ENCODE measurements around the gene LTO1.
A peak's percentile ranks its signal among the peaks of the same experiment; 100 is the strongest.

Gene LTO1, protein sequence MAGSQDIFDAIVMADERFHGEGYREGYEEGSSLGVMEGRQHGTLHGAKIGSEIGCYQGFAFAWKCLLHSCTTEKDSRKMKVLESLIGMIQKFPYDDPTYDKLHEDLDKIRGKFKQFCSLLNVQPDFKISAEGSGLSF
- 15.0 to 23.9 reads per million in 2 donors for total RNA-seq

DNA sequence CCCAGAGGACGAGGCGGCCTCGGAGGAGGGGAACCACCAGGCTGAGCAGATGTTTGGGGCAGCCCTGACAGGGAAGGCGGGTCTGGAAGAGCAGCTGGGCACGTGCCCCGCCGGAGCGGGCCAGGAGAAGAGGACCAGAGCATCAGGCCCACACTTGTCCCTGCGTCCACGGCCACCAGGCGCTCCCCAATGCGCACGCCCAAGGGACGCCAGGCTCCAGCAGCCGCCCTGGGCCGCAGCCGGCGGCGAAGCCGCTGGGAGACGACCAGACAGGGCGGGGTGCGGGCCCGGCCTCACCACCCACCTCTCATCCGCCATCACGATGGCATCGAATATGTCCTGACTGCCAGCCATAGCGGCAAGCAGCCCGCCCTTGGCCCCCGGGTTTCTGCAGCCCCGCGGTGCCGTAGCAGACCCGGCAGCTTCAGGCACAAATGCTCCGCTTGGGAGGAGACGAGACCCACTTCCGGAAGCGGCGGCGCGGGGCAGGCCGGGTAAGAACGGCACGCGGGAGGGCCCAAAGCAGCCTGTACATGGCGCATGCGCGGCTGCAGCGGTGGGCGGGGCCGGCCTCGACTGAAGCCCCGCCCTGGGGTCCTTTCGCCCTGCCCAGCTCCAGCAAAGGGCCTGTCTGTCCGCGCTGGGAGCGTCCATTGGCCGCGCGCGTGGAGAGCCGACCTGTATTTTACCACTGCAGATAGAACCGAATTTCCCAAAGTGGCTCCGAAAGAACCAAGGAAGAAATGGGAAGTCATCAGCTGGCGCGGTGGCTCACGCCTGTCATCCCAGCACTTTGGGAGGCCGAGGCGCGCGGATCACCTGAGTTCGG, at the start of gene LTO1:
Gene LTO1 (minus strand): TSS at position 468 of the 829 bp plus-strand sequence. CDS start 114 bp downstream, at position 354.
- peak; percentile 90 to 94 (median 92) for DNase-seq

DNA sequence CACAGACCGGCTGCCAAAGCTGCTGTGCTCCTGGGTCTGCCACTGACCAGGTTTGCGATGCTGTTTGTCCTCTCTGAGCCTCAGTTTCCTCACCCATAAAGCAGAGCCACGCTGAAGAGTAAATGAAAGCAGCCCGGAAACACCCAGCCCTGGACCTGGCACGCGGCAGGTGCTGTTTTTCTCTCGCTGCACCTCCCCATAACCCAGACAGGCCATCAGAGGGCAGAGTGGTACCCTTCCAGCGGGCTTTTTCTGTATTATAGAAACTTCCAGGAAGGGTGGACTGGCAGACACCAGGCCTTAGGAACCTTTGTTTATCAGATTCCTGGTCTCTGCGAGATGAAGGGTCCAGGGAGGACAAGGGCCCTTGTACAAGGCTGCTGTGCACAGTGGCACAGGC, 46.6 kb upstream of the LTO1 start:
- DNase-seq: no peak

DNA sequence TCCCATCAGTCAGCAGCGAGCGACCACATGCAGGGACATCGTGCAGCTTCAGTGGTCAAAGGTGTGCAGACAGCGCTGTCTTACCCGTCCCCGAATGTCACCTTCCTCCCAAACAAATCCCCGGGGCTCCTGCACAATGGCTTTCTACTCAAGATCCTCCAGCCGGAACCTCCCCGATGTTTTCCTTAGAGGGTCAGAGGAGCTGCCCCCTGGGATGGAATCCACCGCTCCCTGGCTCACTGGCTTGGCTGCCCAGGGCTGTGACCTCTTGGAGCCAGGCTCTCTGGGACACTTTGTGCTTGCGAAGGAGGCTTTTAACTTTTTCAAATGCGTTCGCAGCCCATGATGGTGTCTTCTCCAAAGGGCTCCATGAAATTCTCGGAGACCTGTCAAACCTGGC, 46.0 kb upstream of the LTO1 start:
- DNase-seq: no peak

DNA sequence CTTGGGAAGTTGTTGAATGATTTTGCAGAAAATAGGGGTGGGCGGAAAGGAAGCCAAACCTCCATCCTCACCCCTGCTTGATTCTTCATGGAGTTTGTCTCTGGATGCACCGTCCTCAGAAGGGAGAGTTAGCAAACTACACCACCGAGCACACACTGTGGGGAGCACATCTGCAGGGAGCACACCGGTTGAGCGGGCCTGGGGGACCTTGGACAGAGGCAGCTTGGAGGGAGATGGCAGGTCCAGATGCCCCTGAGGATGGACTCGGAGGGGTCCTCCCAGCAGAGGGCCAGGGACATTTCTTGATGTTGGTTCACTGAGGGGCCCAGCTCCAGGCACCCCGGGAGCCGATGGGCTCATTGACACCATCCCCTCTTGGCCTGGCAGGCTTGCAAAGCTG, 43.8 kb upstream of the LTO1 start:
- DNase-seq: no peak

DNA sequence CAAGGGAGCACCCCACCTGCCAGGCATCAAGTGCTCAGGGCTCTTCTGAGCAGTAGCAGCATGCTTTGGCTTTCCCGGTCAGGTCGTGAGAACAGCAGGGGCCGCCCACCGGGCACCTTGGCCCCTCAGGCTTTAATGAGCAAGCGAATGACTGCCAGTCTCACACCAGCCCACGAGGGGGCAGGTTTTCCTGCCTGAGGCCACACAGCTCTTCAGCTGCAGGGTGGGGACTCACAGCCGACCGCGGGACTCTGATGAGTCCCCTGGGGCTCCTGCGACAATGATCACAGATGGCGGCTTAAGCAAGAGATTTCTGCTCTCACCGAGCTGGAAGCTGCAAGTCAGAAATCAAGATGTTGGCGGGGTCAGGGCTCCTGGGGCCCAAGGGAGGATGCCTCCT, 43.0 kb upstream of the LTO1 start:
- peak in 1 of 5 experiments; percentile 14 for DNase-seq

DNA sequence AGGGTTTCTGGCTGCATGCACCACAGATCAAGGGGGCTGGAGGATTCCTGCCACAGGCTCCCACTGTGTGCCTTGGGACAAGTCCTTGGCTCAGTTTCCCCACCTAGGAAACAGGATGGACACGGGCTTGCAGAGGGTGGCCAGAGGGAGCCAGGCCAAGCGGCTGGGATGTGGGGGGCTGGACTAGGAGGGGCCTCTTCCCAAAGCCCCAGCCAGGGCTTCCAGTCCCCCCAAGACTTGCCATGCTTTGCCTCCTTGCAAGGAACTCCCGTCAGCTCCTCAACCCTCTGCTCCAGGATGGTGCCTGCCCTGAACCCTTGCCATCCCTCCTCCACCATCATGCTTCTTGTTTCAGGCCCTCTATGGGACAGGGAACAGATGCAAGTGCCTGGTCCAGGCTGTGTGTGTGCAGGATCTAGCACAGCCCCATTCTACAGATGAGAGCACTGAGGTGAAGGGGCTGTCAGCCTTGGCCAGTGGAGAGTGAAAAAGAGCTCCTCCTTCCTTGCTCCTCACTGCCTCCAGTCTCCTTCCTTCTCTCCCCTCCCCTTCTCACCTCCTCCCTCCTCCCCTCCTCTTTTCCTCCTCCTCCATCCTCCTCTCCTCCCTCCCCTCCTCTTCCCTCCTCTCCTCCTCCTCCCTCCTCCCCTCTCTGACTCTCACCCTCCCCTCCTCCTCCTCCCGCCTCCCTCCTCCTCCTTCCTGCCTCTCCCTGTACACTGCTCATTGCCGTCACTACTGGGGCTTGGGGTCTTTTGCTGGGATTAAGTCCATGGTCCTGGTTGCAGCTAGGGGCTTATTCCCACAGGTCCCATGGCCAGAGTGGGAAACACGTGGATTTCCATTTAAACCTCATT, 42.0 kb upstream of the LTO1 start:
- DNase-seq: no peak

DNA sequence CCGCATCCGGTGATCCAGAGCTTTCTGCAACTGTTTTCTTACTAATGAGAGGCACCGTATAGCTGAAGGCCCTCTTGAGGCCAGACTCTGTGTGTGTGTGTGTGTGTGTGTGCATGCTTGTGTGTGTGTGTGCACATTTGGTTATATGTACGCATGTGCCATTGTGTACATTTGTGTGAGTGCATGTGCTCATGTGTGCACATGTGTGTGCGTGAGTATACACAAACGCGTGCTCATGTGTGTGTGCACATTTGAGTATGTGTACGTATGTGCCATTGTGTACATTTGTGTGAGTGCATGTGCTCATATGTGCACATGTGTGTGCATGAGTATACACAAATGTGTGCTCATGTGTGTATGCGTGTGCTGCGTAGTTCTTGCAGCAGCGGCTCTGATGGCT, 40.9 kb upstream of the LTO1 start:
- DNase-seq: no peak

DNA sequence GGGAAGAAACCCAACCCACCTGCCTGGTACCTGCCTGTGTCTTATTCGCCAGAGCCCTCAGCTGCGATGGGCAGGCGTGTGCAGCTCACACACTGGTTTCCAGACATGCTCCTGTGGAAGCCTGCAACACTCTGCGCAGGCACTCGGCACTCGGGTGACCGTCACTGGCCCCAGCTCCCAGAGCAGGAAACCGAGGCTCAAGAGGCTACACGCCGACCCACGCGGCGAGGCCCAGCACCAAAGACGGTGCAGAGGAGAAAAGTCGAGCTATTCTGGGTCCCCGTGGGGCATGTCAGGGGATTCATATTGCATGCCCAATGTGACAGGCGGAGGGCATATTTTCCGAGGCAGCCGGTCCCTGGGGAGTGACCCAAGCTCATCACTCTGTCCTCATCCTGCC, 40.3 kb upstream of the LTO1 start:
- no peak for DNase-seq

DNA sequence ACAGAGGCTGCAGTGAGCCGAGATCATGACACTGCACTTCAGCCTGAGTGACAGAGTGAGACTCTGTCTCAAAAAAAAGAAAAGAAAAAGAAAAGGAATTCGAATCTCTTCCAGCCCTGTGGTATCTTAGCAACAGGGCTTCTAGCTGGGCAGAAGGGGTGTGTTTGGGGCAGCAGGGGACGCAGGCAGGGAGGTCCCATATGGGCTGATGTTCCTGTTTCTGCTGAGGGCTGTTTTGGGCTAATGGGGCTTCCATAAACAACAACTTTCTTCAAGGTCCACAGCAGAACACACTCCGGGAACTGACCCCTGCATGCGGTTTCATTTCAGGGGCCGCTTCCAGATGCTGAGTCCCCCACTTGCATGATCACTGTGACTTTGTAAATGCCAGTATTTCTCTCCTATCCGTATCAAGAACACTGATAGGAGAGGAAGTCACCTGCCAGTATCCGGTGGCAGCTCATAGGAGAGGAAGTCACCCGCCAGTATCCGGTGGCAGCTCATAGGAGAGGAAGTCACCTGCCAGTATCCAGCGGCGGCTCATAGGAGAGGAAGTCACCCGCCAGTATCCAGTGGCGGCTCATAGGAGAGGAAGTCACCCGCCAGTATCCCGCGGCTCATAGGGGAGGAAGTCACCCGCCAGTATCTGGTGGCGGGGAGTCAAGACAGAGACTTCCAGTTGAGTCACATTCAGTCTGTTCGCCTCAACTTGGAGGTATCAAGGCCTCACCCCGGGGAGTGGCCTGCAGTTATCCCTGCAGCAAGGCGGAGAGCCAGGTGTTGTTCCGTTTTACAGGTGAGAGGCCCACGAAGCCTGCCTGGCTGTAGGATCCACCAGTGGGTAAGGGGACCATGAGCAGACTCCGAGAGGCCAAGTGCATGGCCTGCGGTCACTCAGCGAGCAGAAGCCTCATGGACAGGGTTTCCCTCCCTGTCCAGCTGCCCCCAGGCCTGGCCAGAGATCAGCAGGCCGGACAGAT, 37.0 kb upstream of the LTO1 start:
- peak in 2 of 5 experiments; percentile 5 to 59 for DNase-seq

DNA sequence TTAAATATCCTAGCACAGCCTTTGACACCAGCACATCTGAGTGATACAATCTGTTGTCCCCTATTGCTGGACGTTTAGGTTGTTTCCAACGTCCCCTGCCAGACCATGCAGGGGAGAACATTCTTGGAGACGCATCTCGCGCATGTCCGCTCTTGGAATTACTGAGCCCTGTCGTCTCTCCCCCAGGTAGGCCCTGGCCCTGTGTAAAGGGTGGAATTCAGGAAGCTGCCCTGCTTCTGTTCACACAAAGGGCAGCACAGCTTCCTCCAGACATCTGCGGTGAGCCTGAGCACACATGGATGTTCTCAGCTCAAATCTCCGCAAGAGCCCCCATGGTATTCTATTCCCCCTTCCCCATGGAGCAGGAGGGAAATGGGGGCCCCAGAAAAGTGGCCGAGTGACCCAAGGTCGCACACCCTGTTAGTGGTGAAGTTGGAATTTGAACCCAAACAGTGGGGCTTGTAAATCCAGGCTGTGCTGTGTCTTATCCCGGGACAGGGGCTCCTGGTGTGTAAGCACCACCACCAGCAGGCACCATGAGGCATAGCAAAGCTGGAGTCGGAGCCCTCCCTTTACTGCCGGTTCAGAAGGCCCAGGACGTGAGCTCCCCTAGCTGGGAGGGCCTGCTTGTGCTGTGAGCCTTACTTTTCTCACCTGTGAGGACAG, 33.7 kb upstream of the LTO1 start:
- no peak for DNase-seq

DNA sequence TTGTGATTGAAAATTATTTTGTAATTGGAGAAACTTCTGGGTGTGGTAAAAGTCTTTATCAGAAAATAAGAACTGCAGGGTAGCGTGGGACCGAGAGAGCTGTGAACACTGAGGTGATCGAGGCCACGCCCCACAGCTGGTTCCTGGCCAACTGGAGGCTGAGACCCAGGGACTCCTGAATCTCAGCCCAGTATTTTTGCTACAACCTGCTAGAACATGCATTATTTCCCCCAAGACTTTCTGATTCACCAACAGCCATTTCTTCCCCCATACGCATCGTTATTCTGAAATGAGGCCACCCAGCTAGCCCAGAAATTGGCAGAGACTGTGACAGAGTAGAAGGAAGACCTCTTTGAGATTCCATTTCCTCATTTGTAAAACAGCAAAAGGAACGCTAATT, 32.0 kb upstream of the LTO1 start:
- no peak for DNase-seq

DNA sequence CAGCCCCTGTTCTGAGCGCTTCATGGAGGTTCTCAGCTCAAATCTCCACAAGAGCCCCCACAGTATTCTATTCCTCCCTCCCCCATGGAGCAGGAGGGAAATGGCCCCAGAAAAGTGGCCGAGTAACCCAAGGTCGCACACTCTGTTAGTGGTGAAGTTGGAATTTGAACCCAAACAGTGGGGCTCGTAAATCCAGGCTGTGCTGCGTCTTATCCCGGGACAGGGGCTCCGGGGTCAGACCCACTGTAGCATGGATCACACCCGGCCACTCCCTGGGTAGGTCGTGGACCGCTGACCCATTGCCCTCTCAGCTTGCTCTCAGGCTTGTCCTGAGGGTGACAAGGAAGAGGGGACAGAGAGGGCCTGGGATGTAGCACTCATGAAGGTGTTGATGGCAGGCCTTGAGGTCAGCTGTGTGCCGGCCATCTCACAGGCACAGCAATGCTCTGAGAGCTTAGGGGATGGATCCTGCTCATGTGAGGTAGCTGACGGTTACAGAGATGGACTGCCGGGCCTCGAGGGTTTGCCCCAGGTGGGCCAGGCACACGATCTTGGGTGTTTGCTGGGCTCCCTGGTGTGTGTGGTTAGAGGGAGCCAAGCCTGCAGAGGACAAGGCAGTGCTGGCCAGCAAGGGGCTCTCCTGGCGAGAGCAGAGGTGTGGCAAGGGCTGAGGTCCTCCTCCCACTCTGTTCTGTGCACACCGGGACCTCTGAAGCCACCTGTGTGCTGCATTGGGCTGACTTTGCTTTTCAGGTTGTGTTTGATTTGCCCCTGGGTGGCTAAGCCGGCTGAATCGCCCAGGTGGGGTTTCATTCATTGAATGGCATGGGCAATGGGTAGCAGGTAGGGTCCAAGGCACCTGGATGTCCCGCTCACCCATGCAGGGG, 31.0 kb upstream of the LTO1 start:
- DNase-seq: no peak

DNA sequence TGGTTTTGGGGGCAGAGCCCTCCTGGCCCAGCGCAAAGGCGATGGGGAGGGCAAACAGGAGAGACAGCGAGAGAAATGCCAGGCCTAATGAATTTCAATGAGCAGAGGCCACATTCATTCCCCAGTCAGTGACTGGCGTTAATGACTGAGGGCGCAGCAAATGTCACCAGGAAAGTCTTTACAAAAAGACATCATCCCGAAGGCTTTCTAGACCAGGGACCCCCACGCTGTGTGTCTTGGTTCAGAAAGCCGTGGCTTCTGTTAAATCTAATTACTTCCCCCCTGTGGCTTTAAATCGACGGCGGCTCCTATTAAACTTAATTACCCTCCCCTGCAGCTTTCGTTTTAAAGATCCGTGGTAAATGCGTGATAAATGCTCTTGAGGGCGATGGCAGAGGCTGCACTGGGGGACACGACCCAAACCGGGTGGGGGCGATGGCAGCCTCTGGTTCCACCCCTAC, 30.2 kb upstream of the LTO1 start:
- no peak for DNase-seq

DNA sequence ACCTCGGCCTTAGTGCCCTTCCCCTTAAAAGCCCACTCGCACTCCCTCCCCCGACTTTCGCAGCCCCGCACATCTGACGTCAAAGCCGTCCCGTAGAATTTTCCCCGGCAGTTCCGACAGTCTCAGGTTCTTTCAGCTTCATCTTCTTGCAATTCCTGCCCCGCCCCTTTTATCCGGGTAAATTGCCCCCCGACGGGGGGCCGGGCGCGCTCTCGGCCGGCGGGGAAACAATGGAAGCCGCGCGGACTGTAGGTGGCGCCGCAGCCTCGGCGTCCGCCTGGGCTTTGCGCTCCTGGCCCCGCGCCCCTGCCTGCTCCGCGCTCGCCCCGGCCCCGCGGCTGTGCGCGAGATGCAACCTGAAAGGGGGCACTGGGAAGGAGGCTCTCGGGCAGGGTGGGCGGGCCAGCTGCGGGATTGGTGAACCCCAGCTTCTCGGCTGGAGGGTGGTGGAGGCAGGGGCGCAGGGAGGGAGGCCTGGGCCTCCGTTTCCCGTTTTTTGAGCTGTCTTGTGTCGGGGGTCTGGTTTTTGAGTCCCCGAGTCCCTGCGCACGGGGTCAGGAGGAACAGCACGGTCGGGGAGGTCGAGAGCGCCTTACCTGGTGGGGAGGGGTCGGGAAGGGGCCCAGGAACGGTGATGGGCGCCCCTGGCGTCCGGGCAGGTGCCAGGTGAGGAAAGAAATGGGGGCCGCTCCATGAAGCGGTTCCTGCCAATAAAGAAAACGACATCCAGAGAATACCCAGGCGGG, 29.5 kb upstream of the LTO1 start:
- peak in 1 of 5 experiments; percentile 17 for DNase-seq

DNA sequence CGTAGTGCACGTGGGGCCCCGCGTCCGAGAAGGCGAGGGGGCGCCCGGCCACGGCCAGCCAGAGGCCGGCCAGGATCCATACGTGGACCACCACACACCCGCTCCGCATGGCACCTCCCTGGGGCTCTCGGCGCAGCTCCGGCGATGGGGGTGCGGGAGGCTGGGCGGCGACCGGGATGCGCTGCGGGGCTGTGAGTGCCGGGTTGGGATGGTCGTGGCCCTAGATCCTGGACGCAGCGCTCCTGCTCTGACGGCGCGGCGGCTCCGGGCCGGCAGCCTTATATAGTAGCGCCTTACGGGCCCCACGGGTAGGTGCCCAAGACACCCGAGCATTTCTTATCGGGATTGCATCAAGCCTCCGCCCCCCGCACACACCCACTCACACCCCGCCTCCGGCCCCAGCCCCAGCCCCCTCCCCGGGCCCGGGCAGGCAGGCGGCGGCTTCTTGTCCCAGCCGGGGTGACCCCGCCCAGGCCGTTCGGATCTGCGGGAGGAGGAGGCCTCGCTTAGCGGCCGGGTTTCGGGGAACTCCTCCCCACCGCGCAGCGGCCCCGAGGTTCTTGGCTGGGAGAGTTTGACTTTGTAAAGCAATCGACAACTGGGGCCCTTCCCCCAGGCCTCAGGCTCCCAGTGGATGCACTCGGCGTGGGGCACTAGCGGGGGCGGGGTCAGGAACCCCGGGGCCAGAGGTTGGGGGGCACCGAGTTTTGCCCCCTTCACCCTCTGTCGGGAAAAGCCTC, 28.8 kb upstream of the LTO1 start, which contains the start of gene FGF19:
Gene FGF19 (minus strand): TSS at position 255 of the 740 bp plus-strand sequence. CDS start 146 bp downstream, at position 109.
- no peak for DNase-seq

DNA sequence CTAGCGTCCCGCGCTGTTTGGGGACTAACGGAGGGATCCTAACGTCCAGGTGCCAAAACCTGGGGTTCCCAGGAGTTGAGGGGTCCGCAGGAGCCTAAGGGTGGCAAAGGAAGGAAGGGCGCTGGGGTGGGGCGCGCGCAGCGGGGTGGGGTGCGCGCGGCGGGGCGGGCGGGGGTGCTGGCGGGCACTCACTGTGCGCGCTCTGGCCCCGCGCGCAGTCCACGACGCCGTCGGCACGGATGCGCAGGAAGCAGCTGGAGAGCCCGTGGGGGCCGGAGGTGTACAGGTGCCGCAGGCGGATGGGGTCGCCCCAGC, 28.3 kb upstream of the LTO1 start:
- DNase-seq: no peak

DNA sequence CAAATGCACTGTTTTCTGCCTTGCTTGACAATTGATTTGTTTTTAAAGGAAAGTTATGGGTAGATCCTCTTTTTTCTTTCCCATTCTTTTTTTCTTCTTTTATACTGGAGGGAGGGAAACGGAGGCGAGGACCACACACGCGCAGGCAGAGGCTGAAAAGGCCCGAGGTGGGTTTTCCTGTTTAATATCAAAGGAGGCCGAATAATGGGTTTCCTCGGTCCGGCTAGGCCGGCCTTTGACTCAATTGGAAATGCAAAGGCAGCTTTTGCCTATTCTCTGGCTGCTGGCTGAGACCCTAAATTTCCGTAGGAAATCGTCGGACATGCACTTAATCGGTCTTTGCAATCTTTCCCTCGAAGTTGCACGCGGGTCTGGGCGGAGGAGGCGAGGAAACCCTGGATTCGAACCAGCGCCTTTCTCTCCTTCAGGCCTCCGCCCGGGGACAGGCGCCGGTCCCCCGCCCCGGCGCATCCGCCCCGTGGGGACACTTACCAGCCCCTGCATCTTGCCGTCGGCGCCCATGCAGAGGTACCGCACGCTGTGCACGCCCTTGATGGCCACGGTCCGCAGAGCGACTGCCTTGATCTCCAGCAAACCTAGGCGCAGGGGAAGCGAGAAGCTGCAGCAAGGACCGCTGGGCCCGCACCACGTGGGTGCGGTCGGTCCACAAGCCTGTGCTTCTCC, 27.8 kb upstream of the LTO1 start:
- no peak for DNase-seq

DNA sequence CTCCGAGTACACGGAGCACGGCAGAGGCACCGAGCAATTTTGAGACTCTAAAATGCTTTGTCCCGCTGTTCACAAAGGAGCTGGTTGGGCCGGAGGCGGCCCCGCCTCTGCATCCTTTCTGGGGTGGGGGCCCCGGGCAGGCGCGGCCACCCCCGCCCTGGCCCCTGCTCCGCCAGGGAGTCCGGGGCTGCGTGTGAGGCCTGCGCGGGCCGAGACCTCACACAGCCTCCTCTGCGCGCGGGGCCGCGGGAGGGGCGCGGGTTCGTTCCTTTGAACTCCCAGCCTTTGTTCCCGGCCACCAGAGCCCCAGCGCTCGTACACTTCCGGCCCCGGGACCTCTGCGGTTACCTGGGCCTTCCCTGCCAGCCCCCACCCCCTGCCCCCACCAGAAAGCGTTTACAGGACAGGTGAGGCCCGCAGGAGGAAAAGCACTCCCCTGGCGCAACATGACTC, 27.1 kb upstream of the LTO1 start:
- no peak for DNase-seq
